Tibial nerve (tissue), 4 donors: ENCODE measurements around the gene RPS6KA2.

ENCODE experiments used
- CTCF ChIP-seq, 5 experiments: fragments of 200-600 bp in 3 of 5; fragments of 450-650 bp in 2 of 5; sonication (generic) in 3 of 5; IDR thresholded peaks; one replicate each; pipeline ENCODE4 v1.5.1; 2016 to 2019; ENCODE audit warnings: antibody characterized with exemption in 5 of 5, mild to moderate bottlenecking in 3 of 5, moderate library complexity in 2 of 5
- EP300 ChIP-seq, 2 donors: sonication (generic); formaldehyde crosslinking; IDR thresholded peaks; one replicate each; pipeline ENCODE4 v1.6.1; 2017; ENCODE audit warnings: antibody characterized with exemption in 2 of 2, mild to moderate bottlenecking in 1 of 2
- POLR2A ChIP-seq, 2 donors: fragments of 450-650 bp; IDR thresholded peaks; one replicate each; pipeline ENCODE4 v1.6.1; 2017; ENCODE audit warnings: antibody characterized with exemption in 2 of 2, mild to moderate bottlenecking in 2 of 2, moderate library complexity in 2 of 2

GRCh38 chr6:166485651-166486535 is 141.2 kb downstream of the RPS6KA2 start:
- TF ChIP-seq POLR2A (IDR thresholded peaks at IDR 0.05), result no peak
- TF ChIP-seq CTCF (IDR thresholded peaks at IDR 0.05), result no peak
- no peak for TF ChIP-seq EP300 (IDR thresholded peaks at IDR 0.05)
